CD4-positive, alpha-beta T cell treated with Interferon alpha-2 for 1 hour (primary cell): ENCODE data around the gene TPCN2.

Source experiments
- DNase-seq, 2 donors: peaks; one replicate each; pipeline ENCODE4 v3.0.0-alpha.2; 2020 to 2022

The TPCN2 gene

GRCh38 chr11:69039501-69039900 is 9.2 kb upstream of the TPCN2 start:
- no peak for DNase-seq

DNA sequence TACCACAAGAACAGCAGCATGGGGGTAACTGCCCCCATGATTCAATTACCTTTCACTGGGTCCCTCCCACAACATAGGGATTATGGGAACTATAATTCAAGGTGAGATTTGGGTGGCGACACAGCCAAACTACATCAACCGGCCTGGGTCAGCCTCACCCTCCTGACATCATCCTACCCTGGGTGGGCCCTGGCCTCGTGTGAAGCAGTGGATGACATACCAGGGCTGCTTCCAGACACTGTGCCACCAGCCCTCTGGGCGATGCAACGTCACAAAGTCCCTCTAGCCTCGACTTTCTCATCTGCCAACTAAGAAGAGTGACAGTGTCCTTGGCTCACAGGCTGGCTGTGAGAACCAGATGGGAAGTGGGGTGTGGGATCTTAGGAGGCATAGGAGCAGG is 8.7 kb upstream of the TPCN2 start:
- no peak for DNase-seq

DNA sequence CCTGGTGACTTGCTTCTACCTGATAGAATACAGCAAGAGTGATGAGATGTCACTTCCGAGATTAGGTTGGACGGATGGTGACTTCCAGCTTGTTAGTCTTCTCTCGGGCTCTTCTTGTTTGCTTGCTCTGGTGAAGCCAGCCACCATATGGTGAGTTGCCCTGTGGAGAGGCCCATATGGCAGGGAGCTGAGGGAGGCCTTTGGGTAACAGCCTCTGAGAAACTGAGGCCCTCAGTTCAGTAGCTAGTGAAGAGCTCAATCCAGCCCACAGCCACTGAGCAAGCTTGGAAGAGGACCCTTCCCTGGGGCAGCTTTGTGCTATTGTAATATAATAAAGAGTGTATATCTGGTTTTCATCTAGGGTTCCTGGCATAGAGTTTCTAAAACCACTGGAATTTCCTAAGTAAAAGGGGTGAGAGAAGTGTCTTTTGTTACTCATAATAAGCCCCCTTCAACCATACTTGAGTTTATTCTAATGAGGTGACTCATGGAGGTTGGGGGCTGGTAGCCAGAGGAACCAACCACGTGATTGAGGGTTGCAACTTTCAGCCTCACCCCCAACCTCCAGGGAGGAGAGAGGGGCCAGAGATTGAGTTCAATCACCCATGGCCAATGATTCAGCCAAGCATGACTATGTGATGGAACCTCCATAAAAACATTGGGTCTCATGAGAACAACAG is 8.0 kb upstream of the TPCN2 start:
- DNase-seq: no peak

- no peak for DNase-seq
Observed at GRCh38 chr11:69041516-69041915, 7.2 kb upstream of the TPCN2 start.

- DNase-seq: peak; percentile 17 to 19
Observed at GRCh38 chr11:69044111-69045013, 4.4 kb upstream of the TPCN2 start.

DNA sequence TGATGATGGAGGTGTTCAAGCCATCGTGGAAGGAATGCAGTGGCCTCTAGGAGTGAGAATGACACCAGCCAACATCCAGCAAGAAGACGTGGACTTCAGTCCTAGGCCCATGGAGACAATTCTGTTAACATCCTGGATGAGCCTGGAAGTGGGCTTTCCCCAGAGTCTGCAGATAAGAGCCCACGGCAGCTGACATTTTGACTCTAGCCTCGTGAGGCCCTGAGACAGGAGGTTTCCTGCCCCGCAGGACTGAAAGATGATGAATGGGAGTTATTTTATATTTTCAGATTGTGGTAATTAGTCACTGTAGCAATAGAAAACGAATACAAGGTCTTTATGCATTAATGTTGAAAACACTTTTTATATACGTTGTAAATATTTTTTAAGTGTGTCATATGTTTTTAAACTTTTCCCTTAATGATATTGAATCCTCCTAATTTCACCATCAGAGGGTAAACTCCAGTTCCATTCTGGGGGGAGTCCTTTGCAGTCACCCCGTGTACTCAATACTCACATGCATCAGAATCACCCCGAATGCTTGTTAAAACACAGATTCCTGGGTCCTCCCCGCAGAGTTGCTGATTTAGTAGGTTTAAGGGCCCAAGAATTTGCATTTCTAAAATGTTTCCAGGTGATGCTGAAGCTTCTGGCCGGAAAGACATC is 570 bp upstream of the TPCN2 start:
- DNase-seq: no peak

DNA sequence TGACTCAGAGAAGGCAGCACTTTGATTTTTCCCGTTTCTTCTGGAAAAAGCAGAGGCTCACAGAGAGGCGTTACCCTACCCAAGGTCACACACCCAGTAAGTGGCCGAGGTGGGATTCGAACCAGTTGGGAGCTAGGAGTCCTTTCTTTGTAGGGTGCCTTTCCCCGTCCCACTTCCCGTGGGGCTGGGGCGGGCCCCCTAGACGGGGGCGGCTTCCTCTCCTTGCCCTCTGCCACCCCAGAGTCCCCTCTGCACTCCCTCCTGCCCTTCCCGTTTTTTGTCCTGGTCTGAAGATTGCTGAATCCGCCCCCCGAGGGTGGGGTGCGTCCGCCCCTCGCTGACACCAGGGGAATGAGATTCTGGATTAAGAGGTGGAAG is 747 bp downstream of the TPCN2 start:
- DNase-seq: peak; percentile 27 to 38

DNA sequence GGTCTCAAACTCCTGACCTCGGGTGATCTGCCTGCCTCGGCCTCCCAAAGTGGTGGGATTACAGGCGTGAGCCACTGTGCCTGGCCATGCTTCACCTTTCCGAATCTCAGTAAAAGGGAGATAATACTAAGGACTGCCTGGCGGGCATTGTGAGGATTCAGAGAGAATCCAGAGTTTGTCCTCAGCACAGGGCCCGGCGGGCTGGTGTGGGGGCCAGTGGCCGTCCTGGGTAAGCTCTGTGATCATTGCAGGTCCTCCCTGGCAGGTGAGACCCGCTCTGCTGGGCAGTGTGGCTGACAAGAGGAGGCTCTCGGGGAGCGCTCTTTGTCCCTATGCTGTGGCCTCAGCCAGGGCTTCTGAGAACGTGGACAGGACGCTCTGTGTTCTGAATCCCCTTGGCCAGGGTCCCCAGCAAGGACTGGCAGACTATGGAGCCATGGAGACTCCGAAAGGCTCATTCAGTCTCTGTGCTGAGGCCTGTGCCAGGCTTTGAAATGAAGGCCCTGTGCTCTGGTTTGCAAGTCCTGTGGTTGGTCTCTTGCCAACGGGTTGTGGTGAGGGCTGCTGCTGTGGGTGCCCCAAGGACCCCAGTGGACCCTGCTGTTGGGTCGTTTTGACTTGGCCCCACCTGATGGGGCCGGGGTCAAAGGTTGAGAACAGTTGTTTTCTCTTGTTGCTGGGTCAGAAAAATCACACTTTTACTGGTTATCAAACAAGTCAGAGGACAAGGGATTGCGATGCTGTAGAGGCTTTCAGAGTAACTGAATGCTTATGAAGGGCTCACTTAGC is 2.1 kb downstream of the TPCN2 start:
- DNase-seq: no peak

DNA sequence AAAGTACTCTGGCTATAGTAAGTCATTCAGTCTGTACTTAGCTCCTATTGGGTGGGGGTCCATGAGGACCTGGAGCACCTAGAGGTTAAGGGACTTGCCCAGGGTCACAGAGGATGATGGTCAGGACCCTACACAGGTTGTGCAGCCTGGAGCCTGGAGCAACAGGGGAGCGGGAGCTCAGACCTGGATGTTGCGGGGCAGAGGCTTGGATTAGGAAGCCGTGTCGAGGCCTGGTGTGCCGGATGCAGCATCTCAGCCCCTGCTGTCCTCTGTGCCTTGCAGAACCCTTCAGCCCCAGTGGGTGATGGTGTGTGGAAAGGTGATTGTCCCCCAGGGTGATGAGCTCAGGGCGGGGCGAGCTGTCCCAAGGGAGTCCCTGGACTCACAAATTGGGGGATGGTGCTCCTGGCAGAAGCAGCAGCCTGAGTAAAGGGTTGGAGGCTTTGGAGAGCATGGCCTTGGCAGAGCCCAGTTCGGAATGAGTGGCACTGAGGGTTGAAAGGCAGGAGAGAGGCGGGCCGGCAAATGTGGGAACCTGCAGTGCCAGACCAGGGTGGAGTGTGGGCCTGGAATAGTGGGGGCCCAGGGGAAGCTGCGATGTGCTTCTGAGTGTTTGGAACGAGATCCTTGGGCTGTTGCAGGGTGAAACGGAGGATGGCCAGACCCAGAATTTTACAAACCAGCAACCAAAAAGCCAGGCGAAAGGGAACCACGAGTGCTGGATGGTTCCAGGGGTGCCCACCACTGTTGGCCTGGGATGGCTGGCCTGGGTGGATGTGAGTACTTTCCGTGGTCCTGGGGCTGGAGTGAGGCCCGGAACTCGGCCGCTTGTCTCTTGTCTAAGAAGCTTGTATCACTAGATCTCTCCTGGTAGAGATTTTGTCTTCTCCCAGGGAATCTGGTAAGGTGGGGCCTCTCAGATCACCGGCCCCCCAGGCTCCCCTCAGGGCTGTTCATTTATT is 2.9 kb downstream of the TPCN2 start:
- DNase-seq: no peak

DNA sequence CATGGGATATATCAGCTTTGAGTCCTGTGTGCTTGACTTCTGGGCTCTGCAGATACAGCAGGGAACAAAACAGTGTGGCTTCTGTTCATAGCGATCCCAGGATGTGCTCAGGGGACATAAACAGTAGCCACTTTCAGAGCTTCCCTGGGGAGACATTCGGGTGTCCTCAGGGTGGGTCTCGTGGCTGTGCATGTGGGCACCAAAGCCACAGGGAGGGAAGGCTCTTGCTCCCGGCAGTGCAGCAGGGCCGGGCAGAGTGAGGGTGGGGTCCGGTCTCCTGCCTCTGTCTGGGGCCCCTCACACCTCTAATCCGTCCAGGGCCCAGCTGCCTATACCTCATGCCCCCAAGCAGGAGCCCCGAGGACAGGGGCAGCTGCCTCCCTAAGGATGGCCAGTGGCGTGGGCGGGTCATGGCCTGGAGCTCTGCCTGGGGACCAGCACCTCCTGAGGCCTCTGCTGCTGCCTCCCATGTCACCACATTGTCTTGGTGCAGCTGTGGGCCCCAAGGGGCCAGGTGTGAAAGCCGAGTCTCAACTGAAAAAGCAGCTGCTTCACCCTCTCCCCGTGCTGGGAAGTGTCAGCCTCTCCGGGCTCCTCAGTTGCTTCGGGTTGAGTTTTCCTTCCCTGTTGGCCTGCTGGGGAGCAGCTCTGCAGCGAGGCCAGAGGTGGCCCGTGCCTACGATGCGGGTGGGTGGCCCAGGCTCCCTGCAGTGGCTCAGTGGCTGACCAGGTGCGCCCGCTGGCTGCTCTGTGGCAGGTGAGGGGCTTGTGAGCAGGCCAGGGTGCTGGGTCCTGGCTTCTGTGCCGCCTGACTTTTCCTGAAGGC is 3.8 kb downstream of the TPCN2 start:
- no peak for DNase-seq

DNA sequence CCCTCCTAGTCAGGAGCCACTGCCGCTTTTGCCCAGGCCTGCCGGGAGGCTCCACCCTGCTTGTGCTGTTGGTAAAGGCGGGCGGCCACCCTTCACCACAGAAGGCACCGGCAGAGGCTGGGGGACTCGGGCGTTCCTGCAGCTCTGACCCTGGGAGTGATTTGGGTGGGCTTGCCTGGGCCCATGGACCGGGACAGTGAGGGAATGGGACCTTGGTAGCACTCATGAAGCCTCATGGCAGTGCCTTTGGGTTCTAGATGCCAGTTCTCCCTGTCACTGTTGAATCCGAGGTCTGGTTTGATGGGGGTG is 4.4 kb downstream of the TPCN2 start:
- DNase-seq: no peak

GRCh38 chr11:69053546-69054396 is 5.0 kb downstream of the TPCN2 start:
- no peak for DNase-seq

- no peak for DNase-seq
Observed at GRCh38 chr11:69054397-69055211, 5.9 kb downstream of the TPCN2 start.

DNA sequence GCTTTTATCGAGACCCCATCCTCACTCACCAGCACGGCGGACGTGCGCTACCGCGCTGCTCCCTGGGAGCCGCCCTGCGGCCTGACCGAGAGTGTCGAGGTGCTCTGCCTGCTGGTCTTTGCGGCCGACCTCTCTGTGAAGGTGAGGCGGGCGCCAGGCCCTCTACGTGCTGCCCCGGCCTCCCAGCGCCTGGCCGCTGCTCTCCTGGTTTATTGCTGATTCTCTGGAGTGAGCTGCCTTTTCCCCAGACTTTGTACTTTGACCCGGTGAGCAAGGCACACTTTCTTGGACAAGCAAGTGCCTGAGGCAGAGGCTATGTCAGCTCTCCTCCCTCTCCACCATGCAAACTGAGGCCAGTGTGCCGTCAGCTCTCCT is 6.5 kb downstream of the TPCN2 start:
- DNase-seq: no peak

- DNase-seq: peak; percentile 51 to 72
Observed at GRCh38 chr11:69055598-69056516, 7.1 kb downstream of the TPCN2 start.

- DNase-seq: no peak
Observed at GRCh38 chr11:69057236-69057635, 8.5 kb downstream of the TPCN2 start.

- DNase-seq: no peak
Observed at GRCh38 chr11:69057801-69058200, 9.1 kb downstream of the TPCN2 start.
